Stimulated activated naive CD8-positive, alpha-beta T cell treated with anti-CD3 and anti-CD28 coated beads, Interleukin-15, amount 100 ng/mL, for 72 hours (primary cell): ENCODE measurements around the gene TOPORS.
"Not testable (repeated sequence)": the region's sequence is repeated elsewhere in the genome, so short reads cannot be mapped to it uniquely, and the experiment has no call there.

Experiments used
- ATAC-seq: fragments of 150-1000 bp; cut with Tn5 transposase; 2 replicates; pipeline ENCODE4 v1.10.0; 2021; ENCODE audit warnings: mild to moderate bottlenecking, moderate library complexity
- DNase-seq, 2 donors: peaks; one replicate each; pipeline ENCODE4 v3.0.0; 2021 to 2022
- H3K27ac Mint-ChIP-seq, 2 donors: one replicate each; pipeline ENCODE4 v1.8.0; 2022; ENCODE audit warnings: mild to moderate bottlenecking in 2 of 2, mixed read lengths in 2 of 2, moderate library complexity in 2 of 2
- H3K27me3 Mint-ChIP-seq: one replicate; pipeline ENCODE4 v1.8.0; 2022; ENCODE audit warnings: mixed read lengths
- H3K4me1 Mint-ChIP-seq: one replicate; pipeline ENCODE4 v1.8.0; 2022; ENCODE audit warnings: mild to moderate bottlenecking, mixed read lengths
- H3K4me3 Mint-ChIP-seq, 2 donors: one replicate each; pipeline ENCODE4 v1.8.0; 2022; ENCODE audit warnings: mild to moderate bottlenecking in 2 of 2, mixed read lengths in 2 of 2, moderate library complexity in 1 of 2
- H3K9me3 Mint-ChIP-seq, 2 donors: one replicate each; pipeline ENCODE4 v1.8.0; 2022; ENCODE audit warnings: mixed read lengths in 2 of 2

Gene TOPORS

DNA sequence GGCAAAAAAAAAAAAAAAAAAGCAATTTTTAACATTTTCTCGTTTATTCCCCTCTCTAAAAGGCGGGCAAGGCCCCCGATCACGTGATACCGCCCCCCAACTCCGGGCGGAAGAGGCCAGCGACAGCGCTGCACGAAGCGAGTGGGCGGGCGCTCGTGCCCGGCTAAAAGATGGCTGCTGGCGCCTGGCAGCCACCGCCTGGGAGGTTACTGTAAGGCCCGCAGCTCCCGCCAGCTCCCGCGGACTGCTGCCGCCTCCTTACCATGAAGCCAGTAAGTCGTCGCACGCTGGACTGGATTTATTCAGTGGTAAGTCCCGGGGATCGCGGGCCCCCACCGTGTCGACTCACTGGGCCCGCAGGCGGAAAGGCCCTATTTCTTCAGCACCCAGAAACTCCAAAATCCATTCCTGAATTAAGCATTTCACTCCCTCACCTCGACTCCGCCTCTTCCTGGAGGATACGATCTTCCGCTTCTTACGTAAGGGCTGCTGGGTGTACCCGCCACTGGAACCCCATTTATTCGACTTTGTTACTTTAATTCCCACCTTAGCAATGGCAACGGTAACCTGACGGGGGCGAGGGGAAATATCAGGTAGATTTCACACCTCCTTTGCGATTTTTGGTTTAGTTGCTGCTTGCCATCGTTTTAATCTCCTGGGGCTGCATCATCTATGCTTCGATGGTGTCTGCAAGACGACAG is at the start of gene TOPORS, which contains the start of gene SMIM27:
Gene TOPORS (minus strand): TSS at position 415 of the 701 bp plus-strand sequence. CDS start 150 bp downstream, at position 265.
Gene SMIM27 (plus strand): TSS at position 156 of the 701 bp plus-strand sequence. CDS start 108 bp downstream, at position 264.
- Mint-ChIP-seq H3K9me3 (no peaks in the 10 kb centered on the region), H3K4me3 (peak within 1 kb of the TSS; percentile 91 to 100), H3K4me1 (peaks cover 57% of the 10 kb centered on the region), H3K27me3 (no peaks in the 10 kb centered on the region), H3K27ac (peak within 1 kb of the TSS; percentile 99 to 100)
- peak; percentile 81 for ATAC-seq
- peak; percentile 86 to 91 for DNase-seq

DNA sequence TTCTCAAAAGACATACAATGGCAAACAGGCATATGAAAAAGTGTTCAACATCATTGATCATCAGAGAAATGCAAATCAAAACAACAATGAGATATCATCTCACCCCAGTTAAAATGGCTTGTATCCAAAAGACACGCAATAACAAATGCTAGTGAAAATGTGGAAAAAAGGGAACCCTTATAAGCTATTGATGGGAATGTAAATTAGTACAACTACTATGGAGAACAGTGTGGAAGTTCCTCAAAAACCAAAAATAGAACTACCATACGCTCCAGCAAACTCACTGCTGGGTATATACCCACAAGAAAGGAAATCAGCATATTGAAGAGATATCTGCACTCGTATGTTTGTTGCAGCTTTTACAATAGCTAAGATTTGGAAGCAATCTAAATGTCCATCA is 46.6 kb upstream of the TOPORS start:
- ATAC-seq, H3K27ac Mint-ChIP-seq, H3K9me3 Mint-ChIP-seq, DNase-seq, H3K27me3 Mint-ChIP-seq, H3K4me1 Mint-ChIP-seq, H3K4me3 Mint-ChIP-seq: not testable (repeated sequence)

DNA sequence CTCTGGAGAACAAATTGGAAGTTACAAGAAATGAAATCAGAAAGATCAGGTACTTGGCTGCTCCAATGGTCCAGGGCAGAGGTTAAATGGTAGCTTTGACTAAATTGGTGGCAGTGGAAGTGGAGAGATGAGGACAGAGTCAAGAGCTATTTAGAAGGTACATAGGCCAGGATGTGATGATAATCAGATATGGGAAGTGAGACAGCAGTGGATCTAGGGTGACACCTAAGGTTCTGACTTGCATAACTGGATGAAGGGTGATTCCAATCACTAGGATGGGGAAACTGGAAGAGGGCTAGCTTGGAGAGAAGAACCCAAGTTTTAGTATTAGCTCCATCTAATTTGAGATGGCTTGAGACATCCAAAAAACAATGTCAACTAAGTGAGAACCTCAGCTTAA is 44.5 kb upstream of the TOPORS start:
- Mint-ChIP-seq H3K4me3 (no peak overlapping the region), H3K9me3 (peaks cover 0 to 8% of the 10 kb centered on the region in 2 donors), H3K4me1 (no peaks in the 10 kb centered on the region), H3K27me3 (peaks cover 8% of the 10 kb centered on the region), H3K27ac (no peak overlapping the region)
- DNase-seq, result no peak
- no peak for ATAC-seq

DNA sequence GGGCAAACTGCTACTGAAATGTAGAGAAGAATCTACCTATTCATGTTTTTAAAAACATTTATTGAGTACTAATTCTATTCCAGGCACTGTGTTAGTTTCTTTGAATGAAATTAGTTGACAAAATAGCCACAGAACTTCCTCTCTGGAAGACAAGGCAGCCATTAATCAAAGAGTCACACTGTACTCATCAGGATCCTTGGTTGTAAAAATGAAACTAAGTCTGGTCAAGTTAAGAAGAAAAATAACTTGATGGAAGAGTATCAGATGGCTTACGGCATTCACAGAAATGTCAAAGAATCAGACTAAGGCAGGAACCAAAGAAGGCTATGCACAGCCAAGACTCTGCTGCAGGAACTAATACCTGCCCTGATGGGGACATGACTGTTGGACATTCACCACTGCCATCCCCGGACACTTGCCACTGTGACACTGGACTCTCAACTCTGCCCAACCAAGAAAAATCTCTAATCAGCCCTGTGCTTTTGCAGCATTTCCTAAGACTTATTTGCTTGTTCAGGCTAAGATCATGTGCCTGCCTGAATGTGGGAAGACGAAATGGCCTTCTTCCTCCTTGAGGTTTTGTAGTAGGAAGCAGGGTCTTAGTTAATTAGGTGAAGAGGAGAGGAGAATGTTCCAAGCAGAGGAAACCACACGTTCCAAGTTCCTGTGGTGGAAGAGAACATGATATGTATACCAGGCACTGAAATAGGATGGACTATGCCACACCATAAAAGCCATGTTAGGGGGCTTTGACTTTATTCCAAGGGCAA is 43.9 kb upstream of the TOPORS start:
- no peaks in the 10 kb centered on the region for H3K4me1 Mint-ChIP-seq
- H3K27me3 Mint-ChIP-seq, result peaks cover 9% of the 10 kb centered on the region
- H3K9me3 Mint-ChIP-seq, result peaks cover 0 to 8% of the 10 kb centered on the region in 2 donors
- DNase-seq, result no peak
- ATAC-seq, result no peak
- no peak overlapping the region for H3K27ac Mint-ChIP-seq
- no peak overlapping the region for H3K4me3 Mint-ChIP-seq

DNA sequence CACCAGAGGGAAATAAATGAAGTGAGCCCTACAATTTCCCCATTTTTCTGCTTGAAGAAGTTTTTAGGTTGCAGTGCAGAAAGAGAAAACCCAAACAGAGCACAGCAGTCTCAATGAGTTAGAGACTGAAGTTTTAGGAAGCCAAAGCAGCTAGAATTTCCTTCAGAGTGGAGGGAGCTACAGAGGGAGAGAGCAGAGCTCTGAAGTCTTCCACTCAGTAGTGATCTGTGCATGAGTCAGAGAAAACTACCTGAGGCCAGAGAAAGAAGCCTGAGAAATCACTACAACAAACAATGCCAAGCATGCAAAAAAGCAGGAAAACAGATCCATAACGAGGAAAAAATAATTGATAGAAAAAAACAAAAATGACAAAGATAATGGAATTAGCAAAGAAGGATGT is 38.5 kb upstream of the TOPORS start:
- H3K4me1 Mint-ChIP-seq, result no peaks in the 10 kb centered on the region
- ATAC-seq (no peak), DNase-seq (no peak)
- H3K27me3 Mint-ChIP-seq, result peaks cover 17% of the 10 kb centered on the region
- H3K27ac Mint-ChIP-seq, result no peak overlapping the region
- no peaks in the 10 kb centered on the region for H3K9me3 Mint-ChIP-seq
- no peak overlapping the region for H3K4me3 Mint-ChIP-seq

DNA sequence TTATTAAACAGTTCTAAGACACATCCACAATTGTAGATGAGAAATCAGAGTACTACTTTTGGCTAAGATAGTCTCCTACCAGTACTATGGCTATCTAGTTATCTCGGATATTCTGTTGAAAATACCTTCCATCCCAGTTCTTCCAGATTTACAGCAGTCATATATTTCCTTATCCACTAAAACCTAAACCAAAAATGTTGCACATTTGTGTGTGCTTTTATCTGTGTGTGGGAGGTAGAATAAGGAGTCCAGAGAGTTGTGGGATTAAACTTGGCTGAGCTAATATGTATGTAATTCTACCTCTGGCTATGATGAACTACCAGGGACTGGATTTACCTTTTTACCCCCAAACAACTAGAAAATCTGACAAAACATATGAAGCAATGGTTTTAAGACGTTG is 38.1 kb upstream of the TOPORS start:
- Mint-ChIP-seq H3K4me3 (no peak overlapping the region), H3K4me1 (no peaks in the 10 kb centered on the region), H3K9me3 (no peaks in the 10 kb centered on the region), H3K27me3 (peaks cover 21% of the 10 kb centered on the region), H3K27ac (no peak overlapping the region)
- DNase-seq, result no peak
- no peak for ATAC-seq

DNA sequence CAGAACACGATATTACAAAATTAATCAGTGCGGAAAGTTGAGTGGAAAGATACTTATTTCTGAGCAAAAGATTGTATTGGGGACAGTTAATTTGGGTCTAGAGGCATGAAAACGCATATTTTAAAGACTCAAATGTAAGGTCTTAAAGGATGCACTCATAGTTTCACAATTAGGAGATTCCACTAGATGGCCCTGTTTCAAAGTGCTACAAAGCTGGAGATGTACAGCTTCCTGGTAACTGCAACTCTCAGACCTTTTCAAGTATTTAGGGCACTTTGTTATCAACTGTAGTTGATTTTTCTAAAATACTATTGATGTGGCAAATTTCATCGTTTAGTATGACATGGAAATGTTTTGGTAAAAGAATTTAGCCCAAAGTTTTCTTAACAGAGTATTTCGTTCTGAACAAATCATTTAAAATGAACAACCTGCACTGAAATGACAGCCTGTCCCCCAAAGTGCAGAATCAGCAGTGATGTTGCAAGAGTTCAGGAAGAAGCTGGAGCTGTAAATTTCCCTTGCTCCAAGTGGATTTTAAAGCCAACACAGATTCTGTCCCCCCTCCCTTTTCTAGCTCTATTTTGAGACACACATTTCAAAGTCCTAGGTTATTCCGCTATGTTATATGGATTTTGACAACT is 36.8 kb upstream of the TOPORS start:
- Mint-ChIP-seq H3K27ac (no peak overlapping the region), H3K27me3 (peaks cover 29% of the 10 kb centered on the region), H3K4me3 (no peak overlapping the region), H3K9me3 (no peaks in the 10 kb centered on the region), H3K4me1 (no peaks in the 10 kb centered on the region)
- no peak for DNase-seq
- no peak for ATAC-seq

DNA sequence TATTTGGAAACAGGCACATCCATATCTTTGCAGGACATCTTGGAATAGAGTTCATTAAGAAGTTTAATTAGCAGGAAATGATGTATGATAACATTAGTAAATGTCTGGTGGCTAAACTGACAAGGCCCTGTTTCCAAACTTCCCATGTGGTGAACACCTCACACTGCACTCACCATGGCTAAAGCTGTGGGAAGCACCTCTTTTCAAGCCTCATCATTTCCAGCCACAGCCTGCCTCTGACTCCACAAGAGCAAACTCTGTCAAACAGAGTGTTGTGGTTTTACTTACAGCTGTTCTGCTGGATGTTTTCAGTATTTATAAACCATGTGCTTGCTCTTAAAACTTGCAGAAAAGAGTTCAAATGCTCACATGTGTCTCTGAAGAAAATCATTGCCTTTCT is 35.5 kb upstream of the TOPORS start:
- no peaks in the 10 kb centered on the region for H3K4me1 Mint-ChIP-seq
- no peak overlapping the region for H3K4me3 Mint-ChIP-seq
- H3K27me3 Mint-ChIP-seq, result peaks cover 29% of the 10 kb centered on the region
- H3K27ac Mint-ChIP-seq, result no peak overlapping the region
- no peaks in the 10 kb centered on the region for H3K9me3 Mint-ChIP-seq
- DNase-seq (peak in 1 of 2 donors; percentile 31), ATAC-seq (peak; percentile 87)

DNA sequence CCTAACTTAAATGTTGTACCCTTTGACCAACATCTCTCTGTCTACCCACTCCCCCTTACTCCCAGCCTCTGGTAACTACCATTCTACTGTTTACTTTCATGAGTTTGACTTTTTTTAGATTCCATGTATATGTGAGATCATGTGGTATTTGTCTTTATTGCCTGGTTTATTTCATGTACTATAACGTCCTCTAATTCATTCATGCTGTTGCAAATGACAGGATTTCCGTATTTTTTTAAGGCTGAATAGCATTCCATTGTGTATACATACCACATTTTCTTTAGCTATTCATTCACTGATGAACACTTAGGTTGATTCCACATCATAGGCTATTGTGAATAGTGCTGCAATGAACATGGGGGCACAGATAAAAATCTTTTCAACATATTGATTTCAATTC is 32.4 kb upstream of the TOPORS start:
- ATAC-seq (no peak), DNase-seq (no peak)
- Mint-ChIP-seq H3K4me1 (peaks cover 8% of the 10 kb centered on the region), H3K9me3 (no peaks in the 10 kb centered on the region), H3K27me3 (peaks cover 28% of the 10 kb centered on the region), H3K4me3 (no peak overlapping the region), H3K27ac (no peak overlapping the region)

DNA sequence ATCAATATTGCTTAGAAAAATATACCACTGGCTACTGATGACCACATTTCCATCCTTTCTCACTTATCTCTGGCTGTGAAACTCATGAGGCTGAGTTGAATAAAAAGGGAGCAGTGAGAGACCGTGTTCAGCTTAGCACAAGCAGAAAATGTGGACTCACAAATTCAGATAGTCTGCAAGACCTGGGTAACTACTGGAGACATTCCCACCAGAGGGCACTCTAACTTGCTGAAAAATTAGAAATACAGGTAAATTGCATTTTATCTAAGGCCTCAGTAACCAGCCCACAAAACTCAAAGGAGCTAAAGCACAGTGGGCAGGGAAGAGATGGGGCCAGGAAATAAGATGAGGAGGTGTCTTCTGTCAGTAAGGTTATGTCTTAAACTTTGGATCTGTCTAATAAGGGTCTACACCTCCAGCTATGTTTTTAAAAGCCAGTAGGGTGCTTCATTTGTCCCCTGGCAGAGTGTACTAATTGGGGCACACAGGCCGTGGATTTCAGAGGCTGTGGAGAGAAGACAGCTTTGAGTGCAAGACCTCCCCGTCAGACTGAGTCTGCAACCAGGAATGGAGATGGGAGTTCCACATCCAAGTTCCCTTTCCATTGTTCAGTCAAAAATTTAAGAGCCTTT is 29.2 kb upstream of the TOPORS start:
- ATAC-seq (peak; percentile 71), DNase-seq (peak; percentile 30 to 31)
- peaks cover 32% of the 10 kb centered on the region for H3K27me3 Mint-ChIP-seq
- peaks cover 8% of the 10 kb centered on the region for H3K4me1 Mint-ChIP-seq
- no peaks in the 10 kb centered on the region for H3K9me3 Mint-ChIP-seq
- no peak overlapping the region for H3K27ac Mint-ChIP-seq
- no peak overlapping the region for H3K4me3 Mint-ChIP-seq

DNA sequence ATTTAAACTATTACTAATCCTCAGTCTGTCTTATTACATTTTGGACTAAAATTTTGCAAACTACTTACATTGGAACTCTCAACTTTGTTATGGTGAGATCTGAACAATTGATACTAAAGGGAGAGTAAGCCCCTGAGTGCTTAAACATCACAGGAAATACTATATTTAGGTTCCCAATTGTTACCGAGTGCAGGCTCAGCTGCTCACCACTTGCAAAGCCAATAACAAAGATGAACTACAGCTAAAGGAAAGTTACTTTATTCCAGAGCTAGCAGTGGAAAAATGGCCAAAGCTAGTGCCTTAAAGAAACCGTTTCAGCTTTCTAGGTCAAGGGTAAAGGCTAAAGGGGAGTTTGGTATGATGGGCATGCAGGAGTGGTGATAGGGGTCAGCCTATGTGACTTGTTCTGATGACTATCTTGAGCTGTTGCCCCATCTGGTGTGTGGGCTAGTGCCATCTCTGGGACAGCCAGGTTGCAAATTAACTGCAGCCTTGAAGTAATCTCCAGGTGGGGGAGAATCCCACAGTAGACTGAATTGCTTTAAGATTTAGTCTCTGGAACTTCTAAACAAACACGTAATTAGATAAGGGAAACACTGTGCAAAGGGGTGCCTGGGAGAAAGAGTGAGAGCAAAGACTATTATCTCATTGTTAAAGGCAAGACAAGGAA is 28.4 kb upstream of the TOPORS start:
- Mint-ChIP-seq H3K4me1 (peaks cover 8% of the 10 kb centered on the region), H3K9me3 (no peaks in the 10 kb centered on the region), H3K27ac (peak overlapping the region in 1 of 2 donors; percentile 79), H3K27me3 (peaks cover 26% of the 10 kb centered on the region), H3K4me3 (no peak overlapping the region)
- DNase-seq (no peak), ATAC-seq (no peak)

DNA sequence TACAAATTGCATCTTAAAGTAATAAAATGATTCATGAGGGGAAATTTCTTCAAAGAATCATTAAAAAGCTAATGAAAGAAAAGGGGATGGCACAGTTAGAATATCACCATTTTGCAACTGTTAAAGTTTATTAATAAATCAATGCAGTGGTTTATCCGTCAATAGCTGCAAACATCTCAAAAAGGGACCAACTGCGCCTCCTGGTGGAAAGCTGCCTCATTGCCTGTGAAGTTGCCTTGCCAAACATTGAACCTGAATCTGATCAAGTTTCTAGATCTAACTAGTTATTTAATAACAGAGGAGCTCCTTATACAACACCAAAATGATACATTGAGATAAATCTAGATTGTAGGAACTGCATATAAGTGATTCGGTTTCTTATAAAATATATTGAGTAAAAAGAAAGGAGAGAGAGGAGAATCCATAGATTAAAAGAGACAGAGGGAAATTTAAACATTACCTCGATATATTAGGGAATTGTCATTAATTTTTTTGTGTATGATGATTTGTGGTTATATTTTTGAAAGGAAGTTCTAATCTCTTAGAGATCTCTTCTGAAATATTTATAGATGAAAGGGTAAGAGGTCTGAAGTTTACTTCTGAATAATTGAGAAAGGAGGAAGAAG is 27.4 kb upstream of the TOPORS start:
- Mint-ChIP-seq H3K4me1 (peaks cover 8% of the 10 kb centered on the region), H3K9me3 (no peaks in the 10 kb centered on the region), H3K4me3 (no peak overlapping the region), H3K27me3 (peaks cover 21% of the 10 kb centered on the region), H3K27ac (no peak overlapping the region)
- no peak for ATAC-seq
- peak; percentile 61 to 70 for DNase-seq

DNA sequence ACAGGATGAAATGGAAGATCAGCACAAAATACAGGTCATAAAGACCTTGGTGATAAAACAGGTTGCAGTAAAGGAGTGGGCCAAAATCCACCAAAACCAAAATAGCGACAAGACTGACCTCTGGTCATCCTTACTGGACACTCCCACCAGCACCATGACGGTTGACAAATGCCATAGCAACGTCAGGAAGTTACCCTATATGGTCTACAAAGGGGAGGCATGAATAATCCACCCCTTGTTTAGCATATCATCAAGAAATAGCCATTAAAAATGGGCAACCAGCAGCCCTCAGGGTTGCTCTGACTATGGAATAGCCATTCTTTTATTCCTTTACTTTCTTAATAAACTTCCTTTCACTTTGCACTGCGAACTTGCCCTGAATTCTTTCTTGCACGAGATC is 26.6 kb upstream of the TOPORS start:
- Mint-ChIP-seq H3K27me3 (peaks cover 16% of the 10 kb centered on the region), H3K4me1 (peaks cover 8% of the 10 kb centered on the region), H3K9me3 (no peaks in the 10 kb centered on the region), H3K4me3 (no peak overlapping the region), H3K27ac (no peak overlapping the region)
- ATAC-seq, result no peak
- no peak for DNase-seq

DNA sequence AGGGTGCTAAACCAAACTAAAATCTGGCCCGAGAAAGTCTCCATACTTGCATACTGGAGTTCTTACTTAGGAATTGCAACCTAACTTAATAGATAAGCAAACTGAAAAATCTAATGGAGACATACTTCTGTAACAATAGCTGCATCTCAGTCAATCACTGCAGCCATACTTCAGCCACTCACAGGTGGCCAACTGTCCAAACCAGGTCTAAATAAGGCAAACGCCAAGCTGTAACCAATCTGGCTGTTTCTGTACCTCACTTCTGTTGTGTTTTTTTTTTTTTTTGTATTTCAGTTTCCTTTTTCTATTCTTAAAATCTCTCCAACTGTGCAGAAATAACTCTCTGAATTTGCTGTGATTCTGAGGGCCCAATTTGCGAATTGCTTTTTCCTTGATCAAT is 24.9 kb upstream of the TOPORS start:
- Mint-ChIP-seq H3K4me1 (peaks cover 8% of the 10 kb centered on the region), H3K9me3 (no peaks in the 10 kb centered on the region), H3K27ac (no peak overlapping the region), H3K4me3 (no peak overlapping the region), H3K27me3 (peaks cover 16% of the 10 kb centered on the region)
- ATAC-seq, result no peak
- no peak for DNase-seq

DNA sequence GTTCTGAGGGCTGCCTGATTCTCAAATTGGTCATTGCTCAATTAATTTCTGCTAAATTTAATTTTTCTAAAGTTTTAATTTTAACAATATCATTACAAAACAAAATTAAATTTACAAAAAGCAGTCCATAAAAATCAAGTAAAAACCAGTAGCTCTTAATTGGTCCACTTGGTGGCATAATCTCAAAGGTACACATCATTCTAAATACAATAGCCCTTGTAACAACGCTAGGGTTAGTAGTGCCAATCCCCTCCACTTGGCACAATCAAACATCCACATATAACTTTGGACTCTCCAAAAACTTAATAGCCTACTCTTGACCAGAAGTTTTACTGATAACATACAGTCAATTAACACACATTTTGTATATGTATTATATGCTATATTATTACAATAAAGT is 22.5 kb upstream of the TOPORS start:
- peaks cover 10% of the 10 kb centered on the region for H3K4me1 Mint-ChIP-seq

More for the DNA sequence above, 22.5 kb upstream of the TOPORS start:
- no peak for ATAC-seq
- Mint-ChIP-seq H3K4me3 (no peak overlapping the region), H3K27ac (no peak overlapping the region), H3K9me3 (no peaks in the 10 kb centered on the region), H3K27me3 (peaks cover 4% of the 10 kb centered on the region)
- DNase-seq, result no peak
